HG03354 (cell line): ENCODE measurements around the gene FLRT2.

ENCODE experiments used
- ATAC-seq: cut with Tn5 transposase; IDR thresholded peaks from one replicate; pipeline ENCODE4 v1.9.1; 2021; ENCODE audit warnings: mild to moderate bottlenecking; ENCODE audit not compliant: unreplicated experiment, poor library complexity, severe bottlenecking

FLRT2 gene

DNA sequence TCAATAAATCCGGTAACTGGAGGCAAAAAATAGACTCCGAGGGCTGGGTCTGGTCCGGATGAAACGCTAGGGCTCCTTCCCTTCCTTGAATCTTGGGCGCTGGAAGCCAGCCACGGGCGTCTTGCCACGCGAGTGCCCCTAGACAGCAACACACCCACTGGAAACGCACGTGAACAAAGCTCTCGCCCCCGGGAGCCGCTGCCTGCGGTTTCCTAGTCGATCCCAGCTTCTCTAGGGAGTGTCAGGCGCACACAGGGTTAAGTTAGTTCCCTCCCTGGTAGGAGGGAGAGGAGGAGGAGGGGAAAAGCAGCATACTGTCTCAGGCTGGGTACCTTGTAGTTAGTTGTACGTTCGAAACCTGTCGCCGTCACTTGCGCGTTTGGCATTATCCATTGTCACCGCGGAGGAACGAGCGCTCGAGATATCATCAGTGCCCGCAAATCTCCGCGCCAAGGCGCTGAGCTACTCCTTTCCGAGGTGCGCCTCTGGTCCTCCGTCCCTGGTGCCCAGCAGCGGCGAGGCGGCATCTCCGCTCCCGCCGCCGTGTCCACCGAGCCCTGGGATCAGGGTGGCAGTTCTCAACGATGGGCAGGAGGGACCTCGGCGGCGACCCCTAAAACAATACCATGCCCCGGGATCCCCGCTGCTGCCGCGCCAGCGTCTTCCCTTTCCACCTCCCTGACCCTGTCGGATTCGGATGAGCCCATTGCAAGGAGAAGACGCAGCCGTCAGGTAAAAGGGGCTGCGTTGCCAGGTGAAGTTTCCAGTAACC lies at the start of gene FLRT2:
FLRT2 (plus strand) TSS at position 342 of the 772 bp plus-strand sequence. CDS start 91,371 bp downstream, outside the sequence.
- ATAC-seq, result no peak

- ATAC-seq, result no peak
Observed at GRCh38 chr14:85481471-85481870, 48.5 kb upstream of the FLRT2 start.

DNA sequence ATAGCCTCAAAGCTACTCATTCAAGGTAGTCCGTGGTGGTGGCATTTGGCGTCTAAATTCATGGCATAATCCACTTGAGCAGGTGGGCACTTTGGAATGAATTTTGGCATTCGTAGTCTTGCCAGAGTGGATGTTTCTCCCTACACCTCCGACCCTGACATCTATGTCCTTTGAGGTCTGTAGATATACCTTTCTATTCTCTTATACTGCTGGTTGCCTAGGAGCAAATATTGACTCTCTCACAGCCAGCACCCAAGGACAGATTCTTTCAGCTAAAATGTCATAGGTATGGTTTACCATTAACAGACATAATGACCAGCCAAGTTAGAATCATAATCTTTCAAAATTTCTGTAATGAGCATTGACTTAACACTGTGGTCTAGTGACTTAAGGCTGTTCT lies 47.4 kb upstream of the FLRT2 start:
- ATAC-seq, result no peak

- ATAC-seq, result no peak
Observed at GRCh38 chr14:85483037-85483436, 46.9 kb upstream of the FLRT2 start.

- ATAC-seq, result no peak
Observed at GRCh38 chr14:85483652-85484051, 46.3 kb upstream of the FLRT2 start.

- ATAC-seq, result no peak
Observed at GRCh38 chr14:85487215-85487614, 42.7 kb upstream of the FLRT2 start.

DNA sequence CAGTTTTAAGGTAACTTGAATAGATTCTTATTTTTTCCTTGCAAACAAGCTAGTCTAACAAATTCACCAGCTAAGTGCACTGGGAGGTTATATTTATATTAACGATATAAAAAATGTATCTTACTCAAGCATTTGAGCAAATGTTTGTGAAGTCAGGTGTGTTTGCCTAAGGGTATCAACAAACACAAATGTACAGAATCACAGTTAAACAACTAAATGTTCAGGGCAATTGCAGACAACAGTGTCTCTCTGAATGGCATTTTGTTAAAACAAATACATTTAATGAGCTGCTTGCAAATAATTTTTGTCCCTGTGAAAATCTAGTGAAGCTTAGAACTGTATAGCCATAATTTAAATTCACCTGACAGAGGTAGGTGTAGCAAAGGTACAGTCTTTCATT lies 28.2 kb upstream of the FLRT2 start:
- ATAC-seq, result no peak

- no peak for ATAC-seq
Observed at GRCh38 chr14:85508863-85509262, 21.1 kb upstream of the FLRT2 start.

DNA sequence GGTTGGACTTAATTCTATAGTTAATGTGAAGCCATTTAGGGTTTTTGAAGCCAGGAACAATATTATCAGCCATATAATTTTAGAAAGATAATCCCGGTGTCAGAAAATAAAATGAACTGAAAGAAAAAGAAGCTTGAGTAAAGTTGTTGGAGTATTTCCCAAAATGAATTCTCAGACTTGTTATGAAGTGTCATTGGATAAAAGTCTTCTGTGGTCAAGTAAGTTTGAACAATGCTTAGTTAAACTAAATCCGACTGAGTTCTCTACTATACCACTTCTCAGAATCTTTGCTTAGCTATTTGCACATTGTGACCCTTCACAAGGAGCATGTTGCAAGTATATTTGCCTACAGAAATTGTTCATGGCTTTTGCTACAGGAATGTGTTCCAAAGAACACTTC lies 17.5 kb upstream of the FLRT2 start:
- no peak for ATAC-seq

- ATAC-seq, result no peak
Observed at GRCh38 chr14:85514487-85514886, 15.5 kb upstream of the FLRT2 start.

- ATAC-seq, result no peak
Observed at GRCh38 chr14:85516239-85517113, 13.5 kb upstream of the FLRT2 start.

DNA sequence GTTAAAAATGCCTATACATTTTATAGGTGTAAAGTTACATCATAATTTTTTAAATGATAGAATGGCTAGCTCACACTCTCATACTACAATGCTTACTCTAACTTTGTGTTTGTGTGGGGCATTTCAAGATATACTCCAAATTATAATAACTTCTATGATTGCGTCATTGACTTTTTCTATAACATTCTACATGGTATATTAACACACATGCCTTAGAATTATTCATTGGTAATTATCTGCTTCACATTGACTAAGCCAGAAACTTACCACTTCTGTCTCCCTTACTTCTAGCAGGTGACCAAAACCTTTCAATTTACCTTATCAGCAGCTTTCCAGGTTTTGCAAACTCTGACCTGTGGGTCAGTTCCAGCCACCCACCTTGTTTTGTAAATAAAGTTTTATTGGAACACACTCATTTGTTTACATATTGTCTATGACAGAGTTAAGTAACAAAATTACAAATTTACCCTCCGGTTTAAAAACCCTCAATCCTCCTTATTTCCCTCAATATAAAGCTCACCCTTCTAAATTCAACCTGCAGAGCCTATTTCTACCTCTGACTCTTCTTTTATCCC lies 12.7 kb upstream of the FLRT2 start:
- no peak for ATAC-seq

- ATAC-seq, result no peak
Observed at GRCh38 chr14:85519661-85520305, 10.2 kb upstream of the FLRT2 start.

DNA sequence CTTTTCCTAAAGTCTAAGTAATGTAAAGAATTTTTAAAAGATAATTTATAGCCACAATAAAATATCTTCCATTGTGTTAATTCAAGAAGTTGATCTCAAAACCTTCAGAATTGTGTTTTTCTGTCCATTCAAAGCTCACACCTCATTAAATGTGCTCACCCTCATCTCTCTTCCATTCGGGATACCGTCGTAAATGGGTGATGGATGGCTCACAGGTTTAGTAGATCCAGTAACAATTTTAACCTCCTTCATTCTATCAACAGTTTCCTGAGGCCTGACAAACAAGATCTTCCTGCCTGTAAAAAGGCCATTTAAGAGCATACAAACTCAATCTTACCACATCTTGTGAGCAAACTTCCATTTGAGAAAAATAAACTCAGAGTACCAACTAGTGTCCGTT lies 9.4 kb upstream of the FLRT2 start:
- ATAC-seq, result no peak

GRCh38 chr14:85523624-85524023 lies 6.3 kb upstream of the FLRT2 start:
- ATAC-seq, result no peak

DNA sequence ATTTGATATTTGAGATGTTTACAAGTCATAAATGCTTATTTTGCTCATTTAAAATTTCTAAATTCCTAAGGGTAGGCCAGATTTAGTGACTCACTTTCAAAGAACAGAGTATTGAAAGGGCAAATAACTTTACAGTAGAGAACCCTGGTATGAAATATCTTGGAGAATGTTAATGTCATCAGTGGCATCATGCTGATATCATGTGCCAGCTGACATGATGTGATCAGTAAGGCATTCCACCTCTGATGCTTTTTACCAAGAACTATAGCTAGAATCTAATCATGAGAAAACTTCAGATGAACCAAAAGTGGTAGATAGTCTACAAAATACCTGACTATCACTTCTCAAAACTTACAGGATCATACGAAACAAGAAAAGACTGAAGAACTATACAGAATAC lies 2.9 kb upstream of the FLRT2 start:
- no peak for ATAC-seq

DNA sequence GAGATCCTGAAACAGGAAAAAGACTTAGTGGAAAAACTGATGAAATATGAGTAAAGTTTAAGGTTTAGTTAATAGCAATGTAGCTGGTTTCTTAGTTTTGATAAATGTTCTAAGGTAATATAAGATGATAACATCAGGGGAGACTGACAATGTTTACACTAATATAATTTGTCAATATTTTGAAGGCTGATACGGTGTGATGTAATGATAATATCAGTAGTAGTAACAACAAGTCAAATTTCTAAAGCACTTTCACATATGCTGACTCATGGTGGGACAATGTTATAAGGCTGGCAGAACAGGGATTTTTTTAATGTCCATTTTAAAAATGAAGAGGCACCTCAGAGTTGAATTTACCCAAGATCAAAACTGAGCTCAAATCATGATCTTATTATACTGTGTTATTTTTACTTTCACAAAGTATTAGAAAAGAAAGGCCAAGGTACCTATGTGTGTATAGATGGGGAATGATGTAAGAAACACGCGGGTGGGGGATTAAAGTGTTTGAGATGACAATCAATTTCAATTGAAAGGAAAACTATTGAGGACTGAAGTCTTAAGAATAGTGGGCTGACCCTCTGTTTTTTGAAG lies 2.4 kb upstream of the FLRT2 start:
- no peak for ATAC-seq

GRCh38 chr14:85528080-85528896 lies 1.7 kb upstream of the FLRT2 start:
- no peak for ATAC-seq
